Measurements from ENCODE around the gene CISD3. TPM values are rescaled to one million over a fixed set of nuclear protein-coding genes. Genes with fewer than 3 reads are reported as not detected.

Gene CISD3
- total and polyA plus RNA-seq, 2 of the 8 experiments (the other 6 are each of a cell fraction or from before 2014, with no cell fraction given), result 9.4 to 11.1 TPM

- Histone ChIP-seq H3K9ac (replicated peaks in 1 of 4; ENCODE audit: extremely low read depth in 1 of 4, low read depth in 3 of 4, low read length in 3 of 4) (no peak overlapping the region), H3K23me2 (ENCODE audit: low read depth, low read length) (peaks cover 7% of the 10 kb centered on the region; the same call in 1 of the 2 replicates), H3K23ac (ENCODE audit: insufficient read length) (no peak overlapping the region), H2BK5ac (ENCODE audit: low read depth, low read length) (no peak overlapping the region), H3K56ac (replicated peaks; ENCODE audit: insufficient read length, low read depth, low read length) (no peak overlapping the region), H4K91ac (replicated peaks; ENCODE audit: insufficient read length, low read length) (no peak overlapping the region), H2BK12ac (ENCODE audit: low read depth, low read length) (no peak overlapping the region), H3K27me3 (replicated peaks in 1 of 4; ENCODE audit: control insufficient read depth in 3 of 4, extremely low read depth in 1 of 4, insufficient read depth in 3 of 4, low read length in 3 of 4) (no peaks in the 10 kb centered on the region), H2AFZ (ENCODE audit: low read length) (no peak overlapping the region), H3K4me1 (replicated peaks in 1 of 4; ENCODE audit: control insufficient read depth in 3 of 4, insufficient read depth in 4 of 4, low read length in 3 of 4) (peaks cover 7 to 32% (median 19%) of the 10 kb centered on the region in 4 experiments), H3K4me2 (ENCODE audit: insufficient read depth in 1 of 2, low read depth in 2 of 2, low read length in 2 of 2) (no peak overlapping the region), H2BK120ac (replicated peaks; ENCODE audit: low read depth, low read length) (no peak overlapping the region), H3K27ac (ENCODE audit: low read depth, low read length) (no peak overlapping the region), H3K9me3 (ENCODE audit: insufficient read depth in 2 of 2, low read depth in 1 of 2, low read length in 1 of 2) (no peaks in the 10 kb centered on the region), H3K4me3 (ENCODE audit: extremely low read depth in 1 of 4, insufficient read depth in 2 of 4, low read depth in 3 of 4, low read length in 4 of 4) (no peak overlapping the region), H3K4ac (replicated peaks; ENCODE audit: insufficient read length, low read depth, low read length) (no peak overlapping the region), H3K36me3 (ENCODE audit: control insufficient read depth in 2 of 4, insufficient read depth in 4 of 4, low read length in 3 of 4) (peaks cover 2 to 28% (median 14%) of the 10 kb centered on the region in 4 experiments; a peak in 7 of 8 replicates), H4K5ac (ENCODE audit: insufficient read length, low read depth, low read length) (no peak overlapping the region), H2BK20ac (ENCODE audit: low read length) (no peak overlapping the region), H4K8ac (ENCODE audit: extremely low read depth, insufficient read depth, low read length) (no peak overlapping the region), H3K14ac (ENCODE audit: insufficient read length) (no peak overlapping the region), H4K20me1 (replicated peaks in 1 of 2; ENCODE audit: control insufficient read depth in 1 of 2, insufficient read depth in 2 of 2, low read length in 2 of 2) (peaks cover 43 to 57% of the 10 kb centered on the region in 2 experiments), H2AK5ac (ENCODE audit: low read depth, low read length) (0 out of 2 replicates have a peak overlapping the region, but pooled peaks have one; percentile 24), H3K79me1 (ENCODE audit: low read depth, low read length) (peaks cover 27% of the 10 kb centered on the region), H2BK15ac (ENCODE audit: low read length) (no peak overlapping the region), H3K79me2 (ENCODE audit: control insufficient read depth in 1 of 2, insufficient read depth in 2 of 2, low read length in 2 of 2) (peaks cover 38 to 74% of the 10 kb centered on the region in 2 experiments), H3K18ac (ENCODE audit: extremely low read depth, low read length) (no peak overlapping the region)
- ChIA-PET POLR2A (ENCODE audit: partially characterized antibody) (interaction anchor here (0.7 to 1.2 kb wide), 2 partner anchors 9 to 34 kb away, joined by 3 to 4 read pairs; no protein-coding TSS in a partner anchor), CTCF (ENCODE audit: partially characterized antibody) (interaction anchor here (1.2 kb wide), 2 partner anchors 45 to 46 kb away, joined by 3 to 4 read pairs; no protein-coding TSS in a partner anchor)
- DNase-seq (ENCODE audit: low read depth in 1 of 2, low spot score in 2 of 2) (no peak), FAIRE-seq (no peak)
- WGBS, 2 experiments (ENCODE audit: extremely low coverage in 1 of 2, insufficient coverage in 1 of 2, insufficient read length in 1 of 2, insufficient replicate concordance in 2 of 2, low coverage in 1 of 2, low lambda C conversion rate in 2 of 2, missing lambda C conversion rate in 1 of 2), result 90% methylated on average over 5 of the region's 5 CpGs; no CpG with 5 or more reads in 1 of the 2 experiments
- no peak for TF ChIP-seq RBBP5 (IDR thresholded peaks at IDR 0.05; ENCODE audit: borderline replicate concordance, low read depth, low read length)
- TF ChIP-seq TBP (IDR thresholded peaks at IDR 0.05; ENCODE audit: low read depth, low read length), result no peak
- no peak for TF ChIP-seq SP4 (IDR thresholded peaks at IDR 0.05; ENCODE audit: low read length)
- TF ChIP-seq CHD1 (IDR thresholded peaks at IDR 0.05; ENCODE audit: low read depth, low read length), result no peak
- TF ChIP-seq TEAD4 (IDR thresholded peaks at IDR 0.05; ENCODE audit: low read depth, low read length), result no peak
- TF ChIP-seq MAX (IDR thresholded peaks at IDR 0.05), result no peak
- TF ChIP-seq SP1 (IDR thresholded peaks at IDR 0.05; ENCODE audit: low read depth, low read length), result no peak
- TF ChIP-seq GTF2F1 (IDR thresholded peaks at IDR 0.05; ENCODE audit: borderline replicate concordance, low read depth, low read length), result no peak
- no peak for TF ChIP-seq KDM5A (IDR thresholded peaks at IDR 0.05; ENCODE audit: low read length)
- TF ChIP-seq TAF7 (optimal IDR thresholded peaks at IDR 0.05; ENCODE audit: borderline replicate concordance, low read depth, low read length), result no peak
- no peak for TF ChIP-seq HDAC6 (IDR thresholded peaks at IDR 0.05; ENCODE audit: low read depth, low read length)
- TF ChIP-seq TAF1 (IDR thresholded peaks at IDR 0.05; ENCODE audit: low read depth, low read length), result no peak
- TF ChIP-seq CREB1 (IDR thresholded peaks at IDR 0.05), result no peak
Measured at GRCh38 chr17:38741461-38741860, 11.3 kb downstream of the CISD3 start.

Measured in H1 (cell line).